CD1c-positive myeloid dendritic cell (primary cell): ENCODE measurements around the gene AKR1C3.
A peak's percentile ranks its signal among the peaks of the same experiment; 100 is the strongest.
"Not testable (repeated sequence)": the region's sequence is repeated elsewhere in the genome, so short reads cannot be mapped to it uniquely, and the experiment has no call there.

Source experiments
- DNase-seq: peaks from one replicate; pipeline ENCODE4 v3.0.0-alpha.2; 2016; ENCODE audit errors: extremely low spot score

The AKR1C3 gene

DNA sequence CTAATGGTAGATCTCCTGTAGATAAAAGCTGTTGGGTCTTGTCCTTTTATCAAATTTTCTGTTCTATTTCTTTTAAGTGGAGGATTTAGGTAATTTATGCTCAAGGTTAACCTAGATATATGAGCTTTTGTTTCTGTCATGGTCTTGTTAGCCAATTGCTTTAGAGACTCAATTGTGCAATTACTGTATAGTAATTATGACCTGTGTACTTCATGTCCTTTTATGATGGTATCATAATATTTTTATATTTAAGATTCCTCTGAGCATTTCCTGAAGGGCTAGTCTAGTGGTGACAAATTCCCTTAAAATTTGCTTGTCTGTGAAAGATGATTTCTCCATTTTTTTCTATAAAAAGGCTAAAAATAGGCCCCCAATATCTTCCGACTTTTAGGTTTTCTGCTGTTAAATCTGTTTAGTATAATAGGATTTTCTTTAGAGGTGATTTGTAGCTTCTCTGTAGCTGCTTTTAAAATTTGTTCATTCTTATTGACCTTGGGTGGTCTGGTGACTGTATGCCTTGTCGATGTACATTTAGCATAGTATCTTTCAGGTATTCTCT, 5.4 kb upstream of the AKR1C3 start:
- no peak for DNase-seq

- peak; percentile 28 for DNase-seq
These were observed 4.3 kb upstream of the AKR1C3 start for GRCh38 chr10:5089865-5090264.

DNA sequence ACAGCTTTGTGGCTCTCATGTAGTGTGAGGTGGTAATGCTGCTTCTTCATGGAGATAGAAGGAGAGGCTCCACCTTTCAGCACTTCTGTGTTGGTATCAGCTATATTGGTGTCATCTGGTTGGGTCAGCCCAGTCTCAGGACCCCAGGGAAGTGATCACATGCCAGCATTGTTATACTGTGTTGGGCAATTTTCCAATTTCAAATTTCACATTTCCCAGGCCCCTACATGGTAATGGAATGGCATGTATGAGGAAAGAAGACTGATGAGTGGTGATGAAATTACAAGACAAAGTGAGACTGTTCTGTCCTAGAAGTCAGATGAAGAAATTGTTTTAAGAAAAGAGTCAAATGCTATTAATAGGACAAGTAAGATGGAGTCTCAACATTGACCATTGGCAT, 3.7 kb upstream of the AKR1C3 start:
- DNase-seq = no peak

DNA sequence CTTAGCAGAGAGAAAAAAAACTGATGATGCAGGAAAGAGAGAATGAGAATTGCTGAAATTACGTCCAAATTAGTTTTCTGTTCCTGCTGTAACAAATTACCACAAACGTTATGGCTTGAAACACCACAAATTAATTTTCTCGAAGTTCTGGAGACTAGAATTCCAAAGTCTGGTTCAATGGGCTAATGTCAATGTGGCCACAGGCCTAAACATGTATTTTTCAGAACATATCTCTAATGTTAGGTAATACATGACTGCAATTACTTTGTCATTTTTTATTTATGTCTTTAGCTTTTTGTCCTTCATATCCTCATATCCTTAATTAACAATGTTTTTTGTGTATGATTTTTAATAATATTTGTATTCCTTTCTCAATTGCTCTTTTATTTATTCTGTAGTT, 3.0 kb upstream of the AKR1C3 start:
- no peak for DNase-seq

DNA sequence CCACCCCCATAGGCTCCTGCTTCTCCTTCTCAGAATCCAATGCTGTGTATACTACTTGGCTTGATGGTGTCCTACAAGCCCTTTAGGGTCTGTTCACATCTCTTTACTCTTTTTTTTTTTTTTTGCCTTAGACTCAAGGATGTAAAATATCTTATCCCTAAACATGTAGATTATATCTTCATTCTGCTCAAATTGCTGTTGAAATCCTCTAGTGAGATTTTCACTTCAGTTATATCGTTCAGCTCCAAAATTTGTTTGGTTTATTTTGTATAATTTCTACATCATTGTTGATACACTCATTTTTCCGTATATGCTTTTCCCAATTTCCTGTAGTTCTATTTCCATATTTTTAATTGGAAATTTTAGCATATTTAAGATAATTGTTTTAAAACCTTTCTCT, 1.8 kb upstream of the AKR1C3 start:
- no peak for DNase-seq

GRCh38 chr10:5092848-5093790, 1.1 kb upstream of the AKR1C3 start:
- no peak for DNase-seq

GRCh38 chr10:5095687-5096086, 1.5 kb downstream of the AKR1C3 start:
- no peak for DNase-seq

DNA sequence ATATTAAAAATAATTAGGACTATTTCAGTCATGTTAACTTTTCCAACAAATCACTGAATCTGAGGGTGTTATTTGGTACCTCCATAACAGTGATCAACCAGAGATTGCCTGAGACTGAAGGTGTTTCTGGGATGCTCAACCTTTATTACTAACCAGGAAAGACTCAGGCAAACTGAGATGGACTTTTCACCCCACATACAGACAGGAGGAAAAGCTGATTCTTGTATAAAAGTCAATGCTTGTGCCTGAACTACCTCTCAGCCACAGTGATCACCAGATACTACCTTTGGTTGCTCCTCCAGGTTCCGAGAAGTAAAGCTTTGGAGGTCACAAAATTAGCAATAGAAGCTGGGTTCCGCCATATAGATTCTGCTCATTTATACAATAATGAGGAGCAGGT, 1.9 kb downstream of the AKR1C3 start:
- no peak for DNase-seq

DNA sequence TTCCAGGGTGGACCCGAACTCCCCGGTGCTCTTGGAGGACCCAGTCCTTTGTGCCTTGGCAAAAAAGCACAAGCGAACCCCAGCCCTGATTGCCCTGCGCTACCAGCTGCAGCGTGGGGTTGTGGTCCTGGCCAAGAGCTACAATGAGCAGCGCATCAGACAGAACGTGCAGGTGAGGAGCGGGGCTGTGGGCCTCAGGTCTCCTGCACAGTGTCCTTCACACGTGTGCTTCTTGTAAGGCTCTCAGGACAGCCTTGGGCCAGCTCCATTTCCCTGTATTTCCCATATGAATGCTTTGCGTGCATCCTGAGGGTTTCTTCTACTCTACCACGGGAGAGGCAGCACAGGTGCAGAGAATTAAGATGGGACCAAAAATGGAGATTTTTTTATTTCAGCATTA, 8.3 kb downstream of the AKR1C3 start:
- not testable (repeated sequence) for DNase-seq

- no peak for DNase-seq
These were observed 9.3 kb downstream of the AKR1C3 start for GRCh38 chr10:5103481-5103880.

GRCh38 chr10:5105626-5106025, 11.4 kb downstream of the AKR1C3 start:
- DNase-seq = no peak

GRCh38 chr10:5106553-5106952, 12.3 kb downstream of the AKR1C3 start:
- DNase-seq = no peak

GRCh38 chr10:5107860-5108526, 13.8 kb downstream of the AKR1C3 start:
- DNase-seq = no peak

DNA sequence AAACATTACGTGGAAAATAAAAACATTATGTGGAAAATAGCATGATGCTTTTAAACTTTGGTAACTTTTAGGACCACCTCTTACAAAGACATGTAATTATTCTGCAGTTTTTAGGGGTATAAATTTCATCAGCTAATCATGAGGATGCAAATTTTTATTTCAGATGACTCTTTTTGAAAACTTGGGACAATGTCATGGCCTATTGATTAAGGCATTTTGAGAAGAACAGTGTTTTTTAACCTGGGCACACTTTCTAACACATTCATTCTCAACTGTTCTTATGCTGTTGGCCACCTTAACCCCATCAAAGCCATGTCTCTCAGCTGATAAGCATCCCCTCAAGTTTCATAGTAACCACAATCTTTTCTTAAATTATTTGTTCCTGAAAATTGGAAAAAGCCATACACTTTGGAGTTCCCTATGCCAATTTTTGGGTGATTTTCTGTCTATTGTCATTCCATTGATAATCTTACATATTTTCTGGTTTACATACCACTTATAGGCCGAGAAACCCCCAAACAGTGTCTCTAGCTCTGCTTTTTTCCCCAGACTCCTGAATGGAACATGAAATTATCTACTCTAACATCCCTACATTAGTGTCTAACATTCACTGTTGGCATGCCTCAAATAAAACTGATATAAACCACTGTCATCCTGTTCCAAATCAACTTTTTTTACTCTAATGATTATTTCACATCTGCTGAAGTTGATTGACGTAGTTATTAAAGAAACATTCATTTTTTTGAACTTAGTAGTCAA, 14.6 kb downstream of the AKR1C3 start:
- no peak for DNase-seq

DNA sequence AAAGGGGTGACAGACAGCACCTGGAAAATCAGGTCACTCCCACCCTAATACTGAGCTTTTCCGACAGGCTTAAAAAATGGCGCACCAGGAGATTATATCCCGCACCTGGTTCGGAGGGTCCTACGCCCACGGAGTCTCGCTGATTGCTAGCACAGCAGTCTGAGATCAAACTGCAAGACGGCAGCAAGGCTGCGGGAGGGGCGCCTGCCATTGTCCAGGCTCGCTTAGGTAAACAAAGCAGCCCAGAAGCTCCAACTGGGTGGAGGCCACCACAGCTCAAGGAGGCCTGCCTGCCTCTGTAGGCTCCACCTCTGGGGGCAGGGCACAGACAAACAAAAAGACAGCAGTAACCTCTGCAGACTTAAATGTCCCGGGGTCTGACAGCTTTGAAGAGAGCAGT, 15.6 kb downstream of the AKR1C3 start:
- DNase-seq = not testable (repeated sequence)

- DNase-seq = no peak
These were observed 22.4 kb downstream of the AKR1C3 start for GRCh38 chr10:5116621-5117020.

GRCh38 chr10:5117026-5117425, 22.8 kb downstream of the AKR1C3 start:
- DNase-seq = no peak

DNA sequence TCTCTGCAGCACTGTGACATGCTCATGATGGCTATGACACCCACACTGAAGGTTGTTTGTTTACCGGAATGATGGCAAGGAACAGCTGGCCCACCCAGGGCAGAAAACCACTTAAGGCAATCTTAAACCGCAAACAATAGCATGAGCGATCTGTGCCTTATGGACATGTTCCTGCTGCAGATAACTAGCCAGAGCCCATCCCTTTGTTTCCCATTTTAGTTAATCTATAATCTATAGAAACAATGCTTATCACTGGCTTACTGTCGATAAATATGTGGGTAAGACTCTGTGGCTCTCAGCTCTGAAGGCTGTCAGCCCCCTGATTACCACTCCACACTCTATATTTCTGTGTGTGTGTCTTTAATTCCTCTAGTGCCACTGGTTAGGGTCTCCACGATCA, 25.8 kb downstream of the AKR1C3 start:
- not testable (repeated sequence) for DNase-seq

GRCh38 chr10:5123886-5124285, 29.7 kb downstream of the AKR1C3 start:
- no peak for DNase-seq

DNA sequence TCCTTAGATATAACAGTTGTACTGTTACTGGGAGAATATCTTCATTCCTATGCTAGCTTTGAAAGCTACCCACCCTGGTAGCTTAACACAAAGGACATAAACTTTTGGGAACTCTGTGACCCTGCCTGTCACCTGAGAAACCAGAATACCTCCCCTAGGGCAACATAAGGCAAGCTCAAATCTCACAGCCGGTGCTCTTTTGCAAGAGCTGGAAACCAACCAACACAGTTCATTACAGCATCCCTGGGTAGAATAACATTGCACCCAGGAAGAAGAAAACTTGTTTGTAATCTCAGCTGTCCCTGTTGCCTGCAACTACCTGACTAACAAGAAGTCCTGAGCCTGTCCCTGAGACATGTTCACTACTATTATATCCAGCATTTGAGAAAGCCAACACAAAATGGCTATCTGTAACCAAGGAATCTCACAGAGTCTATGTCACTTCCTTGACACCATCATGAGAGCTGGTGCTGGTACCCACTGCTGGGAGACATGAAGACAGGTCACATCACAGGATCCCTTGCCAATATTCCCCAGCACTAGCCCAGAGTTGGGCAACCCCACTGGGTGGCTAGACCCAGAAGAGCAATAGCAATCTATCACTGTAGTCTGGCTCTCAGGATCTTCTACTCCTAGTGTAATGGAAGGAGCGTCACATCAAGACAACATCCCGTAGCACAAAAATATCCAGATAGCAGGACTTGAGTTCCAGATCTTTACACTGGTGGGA, 31.3 kb downstream of the AKR1C3 start:
- DNase-seq = no peak

DNA sequence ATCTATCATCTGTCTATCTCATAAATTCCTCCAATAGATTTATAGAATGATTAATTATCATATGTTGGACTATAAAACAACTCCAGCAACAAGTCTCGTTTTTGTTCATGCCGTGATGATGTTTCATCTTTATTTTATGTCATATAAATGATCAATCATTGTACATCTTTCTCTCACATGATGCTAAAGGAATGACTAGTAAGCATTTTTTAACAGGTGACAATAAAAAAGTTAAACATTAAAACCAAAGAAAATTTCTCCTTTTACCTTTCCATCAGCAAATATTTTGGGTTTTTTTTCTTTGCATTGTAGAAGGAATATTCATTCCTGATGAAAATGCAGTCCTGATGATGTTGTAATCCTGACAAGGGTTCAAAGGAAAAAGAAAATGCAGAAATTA, 41.4 kb downstream of the AKR1C3 start:
- no peak for DNase-seq
